ENCODE measurements around the gene POU6F1.

POU6F1 gene

GRCh38 chr12:51191516-51192283 lies 26.2 kb downstream of the POU6F1 start:
- no peak for TF ChIP-seq POLR2AphosphoS5 (IDR thresholded peaks at IDR 0.05; ENCODE audit: low read depth)
- TF ChIP-seq GABPA (IDR thresholded peaks at IDR 0.05; ENCODE audit: low read depth) = no peak
- TF ChIP-seq SPI1 (IDR thresholded peaks at IDR 0.05; ENCODE audit: borderline replicate concordance, low read depth) = no peak
- TF ChIP-seq CTCF (IDR thresholded peaks at IDR 0.05; ENCODE audit: insufficient read depth, low read length) = no peak
- TF ChIP-seq REST (IDR thresholded peaks at IDR 0.05; ENCODE audit: insufficient replicate concordance, low read depth) = no peak
- no peak for DNase-seq (ENCODE audit: low read depth in 1 of 2, low spot score in 1 of 2)
- no peak overlapping the region for H3K27ac ChIP-seq (replicated peaks)
- no peak overlapping the region for H3K4me3 ChIP-seq (replicated peaks; ENCODE audit: insufficient read depth, low read length)
- no peaks in the 10 kb centered on the region for H3K27me3 ChIP-seq (ENCODE audit: insufficient read depth, poor library complexity, severe bottlenecking)

- H3K27ac ChIP-seq (replicated peaks) = no peak overlapping the region
- TF ChIP-seq SPI1 (IDR thresholded peaks at IDR 0.05; ENCODE audit: borderline replicate concordance, low read depth) (no peak), GABPA (IDR thresholded peaks at IDR 0.05; ENCODE audit: low read depth) (no peak), CTCF (IDR thresholded peaks at IDR 0.05; ENCODE audit: insufficient read depth, low read length) (no peak), POLR2AphosphoS5 (IDR thresholded peaks at IDR 0.05; ENCODE audit: low read depth) (no peak), REST (IDR thresholded peaks at IDR 0.05; ENCODE audit: insufficient replicate concordance, low read depth) (no peak)
- no peak for DNase-seq (ENCODE audit: low read depth in 1 of 2, low spot score in 1 of 2)
- H3K27me3 ChIP-seq (ENCODE audit: insufficient read depth, poor library complexity, severe bottlenecking) = no peaks in the 10 kb centered on the region
- no peak overlapping the region for H3K4me3 ChIP-seq (replicated peaks; ENCODE audit: insufficient read depth, low read length)
Observed at GRCh38 chr12:51190820-51191219, 27.0 kb downstream of the POU6F1 start.

GRCh38 chr12:51189790-51190355 lies 28.0 kb downstream of the POU6F1 start:
- Histone ChIP-seq H3K4me3 (replicated peaks; ENCODE audit: insufficient read depth, low read length) (no peak overlapping the region), H3K27ac (replicated peaks) (no peak overlapping the region), H3K27me3 (ENCODE audit: insufficient read depth, poor library complexity, severe bottlenecking) (no peaks in the 10 kb centered on the region)
- no peak for DNase-seq (ENCODE audit: low read depth in 1 of 2, low spot score in 1 of 2)
- TF ChIP-seq CTCF (IDR thresholded peaks at IDR 0.05; ENCODE audit: insufficient read depth, low read length) (no peak), REST (IDR thresholded peaks at IDR 0.05; ENCODE audit: insufficient replicate concordance, low read depth) (no peak)

Data from HL-60 (cell line).